ENCODE results near the gene CMTM8.

CMTM8 gene

GRCh38 chr3:32355751-32356291, 117.3 kb downstream of the CMTM8 start:
- no peak overlapping the region for H3K4me3 ChIP-seq

GRCh38 chr3:32359766-32360492, 121.4 kb downstream of the CMTM8 start:
- no peak for TF ChIP-seq CTCF (IDR thresholded peaks at IDR 0.05)
- Histone ChIP-seq H3K27ac (no peak overlapping the region), H3K4me3 (no peak overlapping the region)
- no peak for DNase-seq (ENCODE audit: low spot score)

More at GRCh38 chr3:32355751-32356291, 117.3 kb downstream of the CMTM8 start:
- H3K27ac ChIP-seq, result no peak overlapping the region
- no peak for DNase-seq (ENCODE audit: low spot score)
- TF ChIP-seq CTCF (IDR thresholded peaks at IDR 0.05), result no peak

DNA sequence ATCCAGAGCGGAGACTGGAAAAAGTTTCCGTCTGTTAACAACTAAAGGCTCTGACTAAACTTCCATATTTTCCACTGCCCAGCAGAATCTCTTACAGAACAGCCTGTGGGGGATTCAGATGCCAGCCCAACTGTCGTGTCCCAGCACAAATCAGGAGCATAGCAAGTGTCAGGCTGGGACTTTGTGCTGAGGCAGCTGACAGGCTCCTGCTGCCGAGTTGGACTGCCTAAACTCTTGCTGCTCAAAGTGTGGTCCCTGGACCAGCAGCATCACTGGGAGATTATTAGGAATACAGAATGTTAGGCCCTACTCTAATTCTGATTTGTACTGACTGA, 122.0 kb downstream of the CMTM8 start:
- Histone ChIP-seq H3K27ac (no peak overlapping the region), H3K4me3 (no peak overlapping the region)
- DNase-seq (ENCODE audit: low spot score), result no peak
- no peak for TF ChIP-seq CTCF (IDR thresholded peaks at IDR 0.05)

- no peak for TF ChIP-seq CTCF (IDR thresholded peaks at IDR 0.05)
- H3K27ac ChIP-seq, result no peak overlapping the region
- H3K4me3 ChIP-seq, result no peak overlapping the region
- no peak for DNase-seq (ENCODE audit: low spot score)
Observed at GRCh38 chr3:32366638-32367397, 128.3 kb downstream of the CMTM8 start.

DNA sequence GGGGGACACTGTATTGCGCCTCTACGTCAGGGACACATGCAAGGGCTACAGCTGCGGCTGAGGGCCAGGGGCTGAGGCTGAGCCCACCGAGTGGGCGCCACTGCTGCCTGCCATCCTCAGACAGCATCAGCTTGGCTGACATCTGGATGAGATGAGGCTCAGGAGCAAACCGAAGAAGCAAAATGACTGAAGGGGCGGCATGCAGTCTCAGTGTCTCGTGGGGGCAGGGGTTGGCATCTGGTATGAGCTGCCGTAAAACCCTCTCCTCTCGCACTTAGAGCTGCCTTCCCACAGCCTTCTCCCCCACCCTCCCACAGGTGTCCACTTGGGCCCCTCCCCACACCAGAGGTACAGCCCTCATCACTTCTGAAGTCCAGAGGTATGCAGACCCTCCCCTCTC, 129.0 kb downstream of the CMTM8 start:
- H3K27ac ChIP-seq, result no peak overlapping the region
- no peak overlapping the region for H3K4me3 ChIP-seq
- DNase-seq (ENCODE audit: low spot score), result no peak
- TF ChIP-seq CTCF (IDR thresholded peaks at IDR 0.05), result no peak

DNA sequence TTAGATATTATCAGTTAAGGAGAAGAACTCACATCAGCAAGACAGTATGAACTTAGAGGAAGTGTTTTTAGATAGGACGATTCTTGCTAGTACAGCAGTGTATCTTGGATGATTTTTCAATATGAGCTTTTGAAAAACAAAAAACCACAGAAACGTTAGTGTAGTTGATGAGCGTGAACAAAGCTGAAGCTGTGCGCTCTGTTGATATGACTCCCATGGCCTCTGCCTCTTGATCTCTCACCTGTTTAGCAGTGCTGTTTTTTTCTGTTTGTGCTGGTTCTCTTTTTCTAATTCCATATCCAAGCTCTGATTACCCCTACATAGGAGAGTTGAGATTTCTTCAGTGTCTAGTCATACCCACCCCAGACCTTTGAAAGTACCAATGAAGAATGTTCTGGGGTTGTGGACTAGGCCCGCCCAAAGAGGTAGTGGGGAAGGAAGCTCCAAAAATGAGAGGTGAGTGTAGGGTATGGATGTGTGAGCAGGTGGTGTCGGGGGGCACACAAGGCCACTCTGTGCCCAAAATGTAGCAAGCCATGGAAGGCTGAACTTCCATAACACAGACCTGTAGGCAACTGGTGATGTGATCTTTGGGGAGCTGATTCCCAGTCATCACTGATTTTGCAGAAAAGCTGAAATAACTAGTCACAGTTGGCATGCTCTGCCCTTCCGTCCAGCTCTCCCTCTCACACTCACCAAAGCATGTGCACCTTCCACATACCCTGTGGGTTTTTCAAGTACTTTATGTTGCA, 133.2 kb downstream of the CMTM8 start:
- Histone ChIP-seq H3K27ac (no peak overlapping the region), H3K4me3 (no peak overlapping the region)
- TF ChIP-seq CTCF (IDR thresholded peaks at IDR 0.05), result no peak
- no peak for DNase-seq (ENCODE audit: low spot score)

Measured in coronary artery (tissue), 2 donors.